ENCODE data around the gene SDHD.

DNA sequence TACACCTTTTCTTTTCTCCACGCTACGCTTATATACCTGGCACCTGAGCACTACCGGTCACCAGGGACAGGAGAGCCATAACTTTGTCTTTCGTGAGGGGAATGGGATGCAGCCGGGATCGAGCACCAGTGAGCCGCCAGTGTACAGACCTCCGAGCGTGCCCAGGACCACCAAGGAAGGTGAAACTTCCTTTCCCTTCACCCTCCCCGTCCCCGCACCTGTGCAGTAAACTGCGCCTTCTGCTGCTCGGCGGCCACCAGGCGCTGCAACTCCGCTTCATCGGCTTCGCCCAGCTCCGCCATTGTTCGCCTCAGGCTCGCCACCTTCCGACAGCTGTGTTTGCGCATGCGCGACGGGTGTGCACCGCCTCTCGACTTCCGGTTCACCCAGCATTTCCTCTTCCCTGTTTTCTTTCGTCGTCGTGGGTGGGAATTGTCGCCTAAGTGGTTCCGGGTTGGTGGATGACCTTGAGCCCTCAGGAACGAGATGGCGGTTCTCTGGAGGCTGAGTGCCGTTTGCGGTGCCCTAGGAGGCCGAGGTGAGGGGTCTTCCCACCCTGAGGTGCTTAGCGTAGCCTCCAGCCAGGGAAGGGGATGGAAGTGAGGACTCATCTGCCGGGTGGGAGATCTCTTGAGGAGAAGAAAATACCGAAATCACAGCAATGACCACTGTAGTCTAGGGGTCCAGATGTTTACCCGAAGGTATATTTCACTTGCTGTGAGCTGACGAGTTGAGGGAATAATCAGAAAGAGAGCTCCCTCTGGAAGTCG lies at the start of gene SDHD, which contains the start of gene TIMM8B:
- peak; percentile 28; the same call in 1 of the 2 replicates for TF ChIP-seq FOSL1 (tag; conservative IDR thresholded peaks at IDR 0.05)
- TF ChIP-seq NBN (IDR thresholded peaks at IDR 0.05; ENCODE audit: low read depth) = peak; percentile 27; the same call in 1 of the 2 replicates
- TF ChIP-seq, protein P1, sequence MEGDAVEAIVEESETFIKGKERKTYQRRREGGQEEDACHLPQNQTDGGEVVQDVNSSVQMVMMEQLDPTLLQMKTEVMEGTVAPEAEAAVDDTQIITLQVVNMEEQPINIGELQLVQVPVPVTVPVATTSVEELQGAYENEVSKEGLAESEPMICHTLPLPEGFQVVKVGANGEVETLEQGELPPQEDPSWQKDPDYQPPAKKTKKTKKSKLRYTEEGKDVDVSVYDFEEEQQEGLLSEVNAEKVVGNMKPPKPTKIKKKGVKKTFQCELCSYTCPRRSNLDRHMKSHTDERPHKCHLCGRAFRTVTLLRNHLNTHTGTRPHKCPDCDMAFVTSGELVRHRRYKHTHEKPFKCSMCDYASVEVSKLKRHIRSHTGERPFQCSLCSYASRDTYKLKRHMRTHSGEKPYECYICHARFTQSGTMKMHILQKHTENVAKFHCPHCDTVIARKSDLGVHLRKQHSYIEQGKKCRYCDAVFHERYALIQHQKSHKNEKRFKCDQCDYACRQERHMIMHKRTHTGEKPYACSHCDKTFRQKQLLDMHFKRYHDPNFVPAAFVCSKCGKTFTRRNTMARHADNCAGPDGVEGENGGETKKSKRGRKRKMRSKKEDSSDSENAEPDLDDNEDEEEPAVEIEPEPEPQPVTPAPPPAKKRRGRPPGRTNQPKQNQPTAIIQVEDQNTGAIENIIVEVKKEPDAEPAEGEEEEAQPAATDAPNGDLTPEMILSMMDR (IDR thresholded peaks at IDR 0.05 in 2 of 3, conservative IDR thresholded peaks at IDR 0.05 in 1 of 3; ENCODE audit: insufficient read depth in 2 of 3, low read depth in 1 of 3, low read length in 3 of 3) = peak; percentile 34 to 49 (median 38); a peak in 4 of 6 replicates
- TF ChIP-seq, protein P2, sequence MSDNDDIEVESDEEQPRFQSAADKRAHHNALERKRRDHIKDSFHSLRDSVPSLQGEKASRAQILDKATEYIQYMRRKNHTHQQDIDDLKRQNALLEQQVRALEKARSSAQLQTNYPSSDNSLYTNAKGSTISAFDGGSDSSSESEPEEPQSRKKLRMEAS (CRISPR knock-in tag; IDR thresholded peaks at IDR 0.05) = peak; percentile 7; the same call in 1 of the 2 replicates
- no peak for TF ChIP-seq HNRNPK (IDR thresholded peaks at IDR 0.05; ENCODE audit: low read depth, low read length, poor library complexity, severe bottlenecking)
- TF ChIP-seq SMARCB1 (IDR thresholded peaks at IDR 0.05; ENCODE audit: insufficient read length, low read depth) = no peak
- TF ChIP-seq MAZ (CRISPR knock-in tag; conservative IDR thresholded peaks at IDR 0.05 in 1 of 2, IDR thresholded peaks at IDR 0.05 in 1 of 2) = peak; percentile 36 to 38; a peak in 2 of 4 replicates

All from K562 (cell line).